OCI-LY7 (cell line): ENCODE results near the gene COL23A1. TPM values are rescaled to one million over a fixed set of nuclear protein-coding genes. Genes with fewer than 3 reads are reported as not detected.

Experiments used
- BruUV-seq: library from RNA; stranded (reverse); fragments of 400-500 nt; replicated peaks from 2 replicates; lab custom pipeline; 2021; lab: Mats Ljungman, UMichigan
- CTCF ChIA-PET: fragments of 300-600 bp; sonication (Branson Sonifier 250); formaldehyde crosslinking; loops from one replicate; lab custom pipeline; 2022; ENCODE audit warnings: antibody characterized with exemption; ENCODE audit not compliant: unreplicated experiment; lab: Charles Lee
- POLR2A ChIA-PET: fragments of 300-600 bp; sonication (Branson Sonifier 250); formaldehyde crosslinking; loops from one replicate; lab custom pipeline; 2022; ENCODE audit warnings: antibody characterized with exemption; lab: Charles Lee
- DNase-seq: peaks from one replicate; pipeline ENCODE4 v3.0.0-alpha.2; 2015; ENCODE audit warnings: low spot score
- H2AFZ ChIP-seq: fragments of 200-600 bp; sonication (generic), shearing (Covaris generic); 2 replicates; pipeline ENCODE4 v1.6.1; 2014; ENCODE audit warnings: mild to moderate bottlenecking, antibody characterized with exemption, low read length, moderate library complexity
- H3K27ac ChIP-seq: fragments of 200-600 bp; sonication (generic); 2 replicates; pipeline ENCODE4 v1.5.1; 2014; ENCODE audit warnings: mixed run types, low read depth, mild to moderate bottlenecking, moderate library complexity, low read length, inconsistent platforms; ENCODE audit not compliant: poor library complexity, severe bottlenecking
- H3K36me3 ChIP-seq: fragments of 200-600 bp; sonication (generic); 2 replicates; pipeline ENCODE4 v1.6.1; 2014; ENCODE audit warnings: mild to moderate bottlenecking, antibody characterized with exemption, low read length, moderate library complexity, mixed read lengths; ENCODE audit not compliant: insufficient read depth
- H3K4me1 ChIP-seq: fragments of 200-600 bp; sonication (generic); 2 replicates; pipeline ENCODE4 v1.5.1; 2014; ENCODE audit warnings: mild to moderate bottlenecking, low read length; ENCODE audit not compliant: insufficient read depth, poor library complexity, severe bottlenecking
- H3K4me2 ChIP-seq: fragments of 200-600 bp; sonication (generic); 2 replicates; pipeline ENCODE4 v1.6.1; 2014; ENCODE audit warnings: mild to moderate bottlenecking, low read length
- H3K4me3 ChIP-seq: fragments of 200-600 bp; sonication (generic); 2 replicates; pipeline ENCODE4 v1.5.1; 2014; ENCODE audit warnings: mild to moderate bottlenecking, low read depth, low read length; ENCODE audit not compliant: poor library complexity, severe bottlenecking
- H3K79me2 ChIP-seq: fragments of 200-600 bp; sonication (generic); 2 replicates; pipeline ENCODE4 v1.6.1; 2016; ENCODE audit warnings: low read depth, mild to moderate bottlenecking, low read length, moderate library complexity, mixed read lengths; ENCODE audit not compliant: insufficient read depth
- H3K9me2 ChIP-seq: fragments of 200-600 bp; sonication (generic); 2 replicates; pipeline ENCODE4 v1.6.1; 2016; ENCODE audit warnings: mild to moderate bottlenecking, low read length, mixed read lengths; ENCODE audit not compliant: insufficient read depth
- H3K9me3 ChIP-seq: fragments of 200-600 bp; sonication (generic); 2 replicates; pipeline ENCODE4 v1.6.1; 2014; ENCODE audit warnings: mild to moderate bottlenecking, mixed run types, low read length, mixed read lengths
- H4K20me1 ChIP-seq: fragments of 200-600 bp; sonication (generic); 2 replicates; pipeline ENCODE4 v1.6.1; 2014; ENCODE audit warnings: mild to moderate bottlenecking, antibody characterized with exemption, low read length, moderate library complexity, mixed read lengths; ENCODE audit not compliant: insufficient read depth
- CTCF ChIP-seq: fragments of 200-600 bp; sonication (generic); conservative IDR thresholded peaks from 2 replicates; pipeline ENCODE4 v1.5.1; 2014; ENCODE audit warnings: mild to moderate bottlenecking, antibody characterized with exemption, low read length, moderate library complexity, mixed read lengths
- EZH2phosphoT487 ChIP-seq: fragments of 200-600 bp; sonication (generic); IDR thresholded peaks from 2 replicates; pipeline ENCODE4 v1.6.1; 2018; ENCODE audit warnings: low read depth, borderline replicate concordance, mild to moderate bottlenecking, mixed run types, antibody characterized with exemption, low read length, moderate library complexity, mixed read lengths
- intact Hi-C: fragments of 100-400 bp; cut with micrococcal nuclease; formaldehyde crosslinking; loops from one replicate; pipeline ENCODE4 v1.10.0; 2022; ENCODE audit not compliant: unreplicated experiment
- total RNA-seq, 2 experiments: library from RNA; depleted of rRNA in 1 of 2; stranded (reverse); fragments of >200 nt in 1 of 2; shearing (Covaris generic) in 1 of 2; gene quantifications; 2 replicates each; pipeline ENCODE4 v1.2.3, GENCODE V29; 2014 to 2022

The COL23A1 gene
- total RNA-seq, 2 experiments from 2014 or later, result 0.53 TPM; not detected in 1

- BruUV-seq, result no TSS peak
- no peaks in the 10 kb centered on the region for H4K20me1 ChIP-seq
- no peaks in the 10 kb centered on the region for H3K4me1 ChIP-seq
- H3K9me2 ChIP-seq, result no peaks in the 10 kb centered on the region
- H2AFZ ChIP-seq, result no peak overlapping the region
- intact Hi-C loops, result no loop called here
- CTCF ChIA-PET, result no interaction called here
- H3K4me2 ChIP-seq, result no peak overlapping the region
- H3K9me3 ChIP-seq, result no peaks in the 10 kb centered on the region
- no peak overlapping the region for H3K27ac ChIP-seq
- H3K36me3 ChIP-seq, result no peaks in the 10 kb centered on the region
- H3K79me2 ChIP-seq, result no peaks in the 10 kb centered on the region
- DNase-seq, result no peak
- no peak overlapping the region for H3K4me3 ChIP-seq
- POLR2A ChIA-PET, result no interaction called here
- TF ChIP-seq CTCF (no peak), EZH2phosphoT487 (no peak)
Observed at GRCh38 chr5:178331491-178331996, 258.6 kb downstream of the COL23A1 start.

- no peak for TF ChIP-seq CTCF
- no peak for TF ChIP-seq EZH2phosphoT487
- H3K9me2 ChIP-seq, result no peaks in the 10 kb centered on the region
- BruUV-seq, result no TSS peak
- H3K4me1 ChIP-seq, result no peaks in the 10 kb centered on the region
- POLR2A ChIA-PET, result no interaction called here
- H3K27ac ChIP-seq, result no peak overlapping the region
- intact Hi-C loops, result no loop called here
- H3K4me3 ChIP-seq, result no peak overlapping the region
- H3K9me3 ChIP-seq, result no peaks in the 10 kb centered on the region
- no peaks in the 10 kb centered on the region for H3K36me3 ChIP-seq
- no peaks in the 10 kb centered on the region for H3K79me2 ChIP-seq
- H2AFZ ChIP-seq, result no peak overlapping the region
- no peak overlapping the region for H3K4me2 ChIP-seq
- CTCF ChIA-PET, result interaction anchor here (1.1 kb wide), 1 partner anchor 51 kb away, joined by 4 read pairs; no protein-coding TSS in a partner anchor
- DNase-seq, result no peak
- no peaks in the 10 kb centered on the region for H4K20me1 ChIP-seq
Observed at GRCh38 chr5:178330791-178331404, 259.3 kb downstream of the COL23A1 start.
